Stimulated activated CD8-positive, alpha-beta memory T cell treated with anti-CD3 and anti-CD28 coated beads, Interleukin-7, amount 100 ng/mL, for 48 hours (primary cell): Measurements from ENCODE around the gene PCF11.
"Not testable (repeated sequence)": the region's sequence is repeated elsewhere in the genome, so short reads cannot be mapped to it uniquely, and the experiment has no call there.

Experiments
- DNase-seq, 2 donors: peaks; one replicate each; pipeline ENCODE4 v3.0.0-alpha.2; 2020; ENCODE audit warnings: low read depth in 1 of 2; ENCODE audit errors: extremely low read depth in 1 of 2

PCF11 gene

DNA sequence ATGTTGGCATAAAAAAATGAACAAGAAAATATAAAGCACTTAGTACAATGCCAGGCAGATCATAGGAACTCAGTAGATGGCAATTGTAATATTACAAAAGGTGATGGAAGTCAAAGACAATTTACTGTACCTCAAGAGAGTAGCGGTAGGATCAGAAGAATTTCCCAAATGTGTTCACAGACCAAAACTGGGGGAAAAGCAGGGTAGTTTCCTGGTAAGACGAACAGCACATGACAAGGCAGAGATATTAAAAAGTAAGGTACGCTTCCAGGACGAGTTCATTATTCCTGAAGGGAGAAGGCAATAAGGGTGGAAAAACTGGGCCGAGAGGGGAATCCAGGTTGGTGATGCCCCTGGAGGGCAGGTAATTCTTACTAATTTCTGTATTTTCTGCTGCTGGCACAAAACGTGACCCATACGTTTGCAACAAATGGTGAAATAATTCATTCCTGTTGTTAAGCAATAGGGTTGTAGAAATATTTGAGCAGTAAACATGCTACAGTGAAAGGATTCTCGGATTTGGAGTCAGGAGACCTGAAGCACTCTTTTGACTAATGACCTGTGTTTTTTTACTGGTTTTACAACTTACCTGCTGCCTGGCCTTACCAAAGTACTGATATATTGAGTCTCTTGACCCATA lies 35.8 kb downstream of the PCF11 start:
- no peak for DNase-seq

GRCh38 chr11:83193315-83194280 lies 36.7 kb downstream of the PCF11 start, which contains the start of gene ANKRD42:
ANKRD42 (plus strand) TSS chr11:83193712; CDS start chr11:83194671, 959 bp downstream.
- DNase-seq = peak; percentile 67 to 86

DNA sequence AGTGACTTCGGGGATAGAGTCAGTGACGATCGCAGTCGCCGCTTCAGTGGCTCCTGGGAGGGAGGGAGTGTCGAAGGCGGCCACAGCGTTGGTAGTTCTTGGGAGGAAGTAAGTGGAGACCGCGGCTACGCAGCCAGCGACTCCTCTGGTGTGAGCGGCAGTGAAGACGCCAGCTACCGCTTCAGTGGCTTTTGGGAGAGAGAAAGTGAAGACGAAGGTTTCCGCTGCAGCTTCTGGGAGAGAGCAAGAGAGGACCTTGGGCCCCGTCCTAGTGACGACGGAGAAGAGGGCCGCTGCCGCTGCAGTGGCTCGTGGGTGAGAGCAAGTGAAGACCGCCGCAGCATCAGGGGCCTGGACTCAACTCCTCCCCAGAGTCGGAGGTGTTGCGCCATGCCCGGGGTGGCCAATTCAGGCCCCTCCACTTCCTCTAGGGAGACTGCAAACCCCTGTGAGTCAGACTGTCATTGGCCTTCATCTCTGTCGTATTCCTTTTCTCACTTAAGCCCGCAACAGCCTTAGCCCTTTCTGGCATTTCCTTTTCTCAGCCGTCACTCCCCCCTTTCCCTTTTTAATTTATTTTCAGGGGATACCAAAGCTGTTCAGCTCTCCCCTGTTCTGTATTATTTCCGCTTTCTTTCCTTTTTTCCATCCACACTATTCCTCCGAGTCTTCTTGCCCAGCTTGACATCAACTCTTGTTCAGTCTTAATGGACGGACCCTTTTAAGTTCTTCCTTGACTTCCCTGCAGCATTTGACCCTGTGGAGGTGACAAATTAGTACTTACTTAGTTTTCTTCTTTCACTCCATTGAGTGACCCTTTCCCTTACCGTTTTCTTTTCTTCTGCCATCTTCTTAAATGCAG lies 37.6 kb downstream of the PCF11 start:
- peak; percentile 36 to 56 for DNase-seq

GRCh38 chr11:83195143-83195466 lies 38.2 kb downstream of the PCF11 start:
- DNase-seq = no peak

DNA sequence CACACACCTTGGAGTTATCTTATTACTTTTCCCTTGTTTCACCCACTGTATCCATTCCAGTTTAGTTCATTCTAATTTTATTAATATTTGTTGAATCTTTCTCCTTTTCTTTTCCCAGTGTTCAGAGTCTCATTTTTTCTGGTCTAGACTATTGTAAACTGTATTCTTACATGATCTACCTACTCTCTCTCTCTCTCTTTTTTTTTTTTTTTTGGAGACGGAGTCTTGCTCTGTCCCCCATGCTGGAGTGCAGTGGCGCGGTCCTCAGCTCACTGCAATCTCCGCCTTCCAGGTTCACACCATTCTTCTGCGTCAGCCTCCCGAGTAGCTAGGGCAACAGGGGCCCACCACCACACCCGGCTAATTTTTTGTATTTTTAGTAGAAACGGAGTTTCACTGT lies 38.7 kb downstream of the PCF11 start:
- DNase-seq = no peak

DNA sequence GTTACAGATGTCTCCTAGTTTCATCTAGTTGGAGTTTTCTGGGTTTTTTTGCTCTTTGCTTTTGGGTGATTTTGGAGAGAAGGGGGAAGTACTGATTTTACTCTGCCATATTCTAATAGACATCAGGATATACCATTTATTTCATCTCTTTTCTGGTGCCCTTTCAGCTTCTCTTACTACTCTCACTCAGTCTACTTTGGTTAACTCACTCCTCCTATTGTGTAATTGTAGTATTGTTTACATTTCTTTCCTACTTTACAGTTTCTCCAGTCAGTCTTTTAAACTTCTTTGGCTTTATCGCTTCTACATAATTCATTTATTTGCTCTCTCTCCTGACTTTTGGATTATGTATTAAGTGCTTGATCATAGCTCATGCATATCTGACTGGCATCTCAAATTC lies 43.1 kb downstream of the PCF11 start:
- DNase-seq = no peak

DNA sequence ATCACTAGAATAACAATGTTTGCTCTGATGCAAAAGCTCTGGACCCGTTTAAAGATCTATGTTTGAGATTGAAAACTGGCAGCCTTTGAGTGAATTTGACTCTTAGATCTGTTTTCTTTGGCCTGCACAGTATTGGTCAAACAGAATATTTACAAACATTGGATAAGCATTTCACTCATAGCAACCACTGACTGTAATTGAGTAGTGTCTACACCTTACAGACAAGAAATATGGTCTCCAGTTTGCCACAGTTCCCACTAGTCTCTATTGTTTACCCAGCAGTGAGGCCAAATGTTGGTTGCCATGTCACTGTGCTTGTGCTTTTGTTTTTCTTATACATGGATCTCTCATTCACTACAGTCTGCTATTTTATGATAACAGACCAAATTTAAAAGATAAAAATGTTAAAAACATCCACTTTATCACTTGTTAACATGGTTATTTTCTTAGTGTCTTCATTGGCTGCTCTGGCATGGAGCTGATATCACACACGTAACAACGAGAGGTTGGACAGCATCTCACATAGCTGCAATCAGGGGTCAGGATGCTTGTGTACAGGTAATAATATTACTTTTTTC lies 48.8 kb downstream of the PCF11 start:
- DNase-seq = no peak

DNA sequence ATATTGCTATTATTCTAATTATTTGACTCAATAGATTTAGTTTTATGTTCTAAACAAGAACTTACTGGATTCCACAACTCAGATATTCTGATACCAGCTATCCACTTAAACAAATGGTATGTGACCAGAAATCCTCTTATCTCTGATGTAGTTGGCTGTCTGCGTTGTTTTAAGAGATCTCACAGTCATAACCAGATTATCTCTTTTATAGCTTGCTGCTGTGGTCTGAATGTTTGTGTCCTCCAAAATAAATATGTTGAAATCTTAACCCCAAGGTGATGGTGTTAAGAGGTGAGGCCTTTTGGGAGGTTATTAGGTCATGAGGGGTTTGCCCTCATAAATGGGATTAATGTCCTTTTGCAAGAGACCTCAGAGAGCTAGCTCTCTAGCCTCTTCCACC lies 49.3 kb downstream of the PCF11 start:
- DNase-seq = no peak

GRCh38 chr11:83206771-83207382 lies 49.9 kb downstream of the PCF11 start:
- not testable (repeated sequence) for DNase-seq

GRCh38 chr11:83219095-83219494 lies 62.2 kb downstream of the PCF11 start:
- no peak for DNase-seq

DNA sequence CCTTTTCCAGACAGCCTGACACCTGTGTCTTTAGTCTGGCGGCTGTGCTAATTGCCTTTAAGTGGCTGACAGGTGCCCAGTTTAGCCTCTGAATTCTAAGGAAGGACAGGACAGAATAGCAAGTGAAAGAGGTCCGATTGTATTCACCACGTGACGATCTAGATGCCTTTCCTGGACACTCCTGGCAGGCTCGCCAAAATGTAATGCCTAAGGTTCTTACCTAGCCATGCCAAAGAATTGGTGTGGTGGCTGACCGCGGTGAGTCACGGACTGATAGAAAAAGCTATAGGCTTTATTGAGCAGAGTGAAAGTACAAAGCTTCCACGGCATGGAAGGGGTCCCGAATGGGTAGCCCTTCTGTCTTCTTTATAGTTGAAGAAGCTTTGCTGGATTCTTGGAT lies 63.3 kb downstream of the PCF11 start:
- DNase-seq = no peak

- no peak for DNase-seq
Measured at GRCh38 chr11:83221694-83222093, 64.8 kb downstream of the PCF11 start.

DNA sequence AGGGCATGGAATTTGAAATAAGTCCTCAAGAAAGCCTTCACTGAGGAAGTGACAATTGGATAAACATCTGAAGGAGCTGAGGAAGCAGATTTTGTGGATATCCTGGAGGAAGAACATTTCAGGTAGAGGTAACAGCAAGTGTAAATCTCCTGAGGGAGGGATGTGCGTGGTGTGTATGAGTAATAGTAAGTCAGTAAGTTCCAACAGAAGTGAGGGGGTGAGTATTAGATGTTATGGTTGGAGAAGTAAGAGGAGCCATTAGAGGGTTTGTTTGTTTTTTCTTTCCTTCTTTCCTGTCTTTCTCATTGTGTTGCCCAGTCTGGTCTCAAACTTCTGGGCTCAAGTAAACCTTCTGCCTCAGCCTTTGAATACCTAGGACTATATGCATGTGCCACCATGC lies 65.6 kb downstream of the PCF11 start:
- DNase-seq = no peak

DNA sequence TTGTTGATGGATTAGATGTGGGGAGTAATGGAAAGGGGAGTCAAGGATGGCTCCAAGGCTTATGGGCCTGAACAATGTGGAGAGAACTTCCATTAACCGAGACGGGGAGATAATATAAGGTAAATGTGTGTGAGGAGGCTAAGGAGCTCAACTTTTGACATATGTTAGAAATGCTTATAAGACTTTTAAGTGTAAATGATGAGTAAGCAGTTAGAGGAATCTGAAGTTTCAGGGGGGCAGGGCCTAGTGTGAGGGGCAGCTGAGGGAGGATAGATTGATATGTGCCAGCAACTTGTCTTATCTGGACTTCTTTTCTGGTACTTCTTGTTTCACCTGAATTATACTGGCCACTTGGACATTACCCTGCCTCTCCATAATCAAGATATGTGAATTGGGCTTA lies 66.5 kb downstream of the PCF11 start:
- no peak for DNase-seq

- no peak for DNase-seq
Measured at GRCh38 chr11:83235825-83236224, 78.9 kb downstream of the PCF11 start.
